ENCODE results near the gene SLC26A2.

DNA sequence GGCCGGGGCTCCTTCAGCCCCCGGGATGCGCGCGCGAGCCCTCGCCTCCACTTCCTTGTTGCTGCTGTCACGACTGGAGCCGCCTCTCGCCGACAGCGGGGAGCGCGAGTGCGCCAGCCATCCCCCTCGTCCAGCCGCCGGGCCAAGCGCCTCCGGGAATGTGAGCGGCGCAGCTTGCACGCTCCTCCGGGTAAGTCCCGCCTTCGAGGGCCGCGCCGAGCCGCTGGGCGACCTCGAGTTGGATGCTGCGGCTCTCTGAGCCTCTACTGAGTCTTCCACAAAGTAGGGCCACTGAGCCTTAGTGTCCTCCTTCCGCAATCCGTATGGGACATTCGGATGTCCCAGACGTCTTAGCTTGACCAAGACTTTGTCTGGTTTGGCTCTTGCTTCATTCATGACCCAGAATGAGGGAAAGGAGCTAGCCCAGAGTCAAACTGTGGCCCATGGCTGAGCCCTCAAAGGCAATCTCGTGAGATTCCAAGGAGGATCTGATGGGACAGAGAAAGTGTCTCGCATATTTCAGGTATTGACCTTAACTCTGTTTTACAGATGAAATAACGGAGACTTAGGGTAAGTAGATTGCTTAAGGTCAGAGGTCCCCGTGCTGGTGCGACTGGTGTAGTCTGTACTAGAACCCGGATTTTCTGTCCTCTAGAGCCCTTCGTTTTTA is 40.6 kb downstream of the SLC26A2 start:
- TF ChIP-seq, protein P1, sequence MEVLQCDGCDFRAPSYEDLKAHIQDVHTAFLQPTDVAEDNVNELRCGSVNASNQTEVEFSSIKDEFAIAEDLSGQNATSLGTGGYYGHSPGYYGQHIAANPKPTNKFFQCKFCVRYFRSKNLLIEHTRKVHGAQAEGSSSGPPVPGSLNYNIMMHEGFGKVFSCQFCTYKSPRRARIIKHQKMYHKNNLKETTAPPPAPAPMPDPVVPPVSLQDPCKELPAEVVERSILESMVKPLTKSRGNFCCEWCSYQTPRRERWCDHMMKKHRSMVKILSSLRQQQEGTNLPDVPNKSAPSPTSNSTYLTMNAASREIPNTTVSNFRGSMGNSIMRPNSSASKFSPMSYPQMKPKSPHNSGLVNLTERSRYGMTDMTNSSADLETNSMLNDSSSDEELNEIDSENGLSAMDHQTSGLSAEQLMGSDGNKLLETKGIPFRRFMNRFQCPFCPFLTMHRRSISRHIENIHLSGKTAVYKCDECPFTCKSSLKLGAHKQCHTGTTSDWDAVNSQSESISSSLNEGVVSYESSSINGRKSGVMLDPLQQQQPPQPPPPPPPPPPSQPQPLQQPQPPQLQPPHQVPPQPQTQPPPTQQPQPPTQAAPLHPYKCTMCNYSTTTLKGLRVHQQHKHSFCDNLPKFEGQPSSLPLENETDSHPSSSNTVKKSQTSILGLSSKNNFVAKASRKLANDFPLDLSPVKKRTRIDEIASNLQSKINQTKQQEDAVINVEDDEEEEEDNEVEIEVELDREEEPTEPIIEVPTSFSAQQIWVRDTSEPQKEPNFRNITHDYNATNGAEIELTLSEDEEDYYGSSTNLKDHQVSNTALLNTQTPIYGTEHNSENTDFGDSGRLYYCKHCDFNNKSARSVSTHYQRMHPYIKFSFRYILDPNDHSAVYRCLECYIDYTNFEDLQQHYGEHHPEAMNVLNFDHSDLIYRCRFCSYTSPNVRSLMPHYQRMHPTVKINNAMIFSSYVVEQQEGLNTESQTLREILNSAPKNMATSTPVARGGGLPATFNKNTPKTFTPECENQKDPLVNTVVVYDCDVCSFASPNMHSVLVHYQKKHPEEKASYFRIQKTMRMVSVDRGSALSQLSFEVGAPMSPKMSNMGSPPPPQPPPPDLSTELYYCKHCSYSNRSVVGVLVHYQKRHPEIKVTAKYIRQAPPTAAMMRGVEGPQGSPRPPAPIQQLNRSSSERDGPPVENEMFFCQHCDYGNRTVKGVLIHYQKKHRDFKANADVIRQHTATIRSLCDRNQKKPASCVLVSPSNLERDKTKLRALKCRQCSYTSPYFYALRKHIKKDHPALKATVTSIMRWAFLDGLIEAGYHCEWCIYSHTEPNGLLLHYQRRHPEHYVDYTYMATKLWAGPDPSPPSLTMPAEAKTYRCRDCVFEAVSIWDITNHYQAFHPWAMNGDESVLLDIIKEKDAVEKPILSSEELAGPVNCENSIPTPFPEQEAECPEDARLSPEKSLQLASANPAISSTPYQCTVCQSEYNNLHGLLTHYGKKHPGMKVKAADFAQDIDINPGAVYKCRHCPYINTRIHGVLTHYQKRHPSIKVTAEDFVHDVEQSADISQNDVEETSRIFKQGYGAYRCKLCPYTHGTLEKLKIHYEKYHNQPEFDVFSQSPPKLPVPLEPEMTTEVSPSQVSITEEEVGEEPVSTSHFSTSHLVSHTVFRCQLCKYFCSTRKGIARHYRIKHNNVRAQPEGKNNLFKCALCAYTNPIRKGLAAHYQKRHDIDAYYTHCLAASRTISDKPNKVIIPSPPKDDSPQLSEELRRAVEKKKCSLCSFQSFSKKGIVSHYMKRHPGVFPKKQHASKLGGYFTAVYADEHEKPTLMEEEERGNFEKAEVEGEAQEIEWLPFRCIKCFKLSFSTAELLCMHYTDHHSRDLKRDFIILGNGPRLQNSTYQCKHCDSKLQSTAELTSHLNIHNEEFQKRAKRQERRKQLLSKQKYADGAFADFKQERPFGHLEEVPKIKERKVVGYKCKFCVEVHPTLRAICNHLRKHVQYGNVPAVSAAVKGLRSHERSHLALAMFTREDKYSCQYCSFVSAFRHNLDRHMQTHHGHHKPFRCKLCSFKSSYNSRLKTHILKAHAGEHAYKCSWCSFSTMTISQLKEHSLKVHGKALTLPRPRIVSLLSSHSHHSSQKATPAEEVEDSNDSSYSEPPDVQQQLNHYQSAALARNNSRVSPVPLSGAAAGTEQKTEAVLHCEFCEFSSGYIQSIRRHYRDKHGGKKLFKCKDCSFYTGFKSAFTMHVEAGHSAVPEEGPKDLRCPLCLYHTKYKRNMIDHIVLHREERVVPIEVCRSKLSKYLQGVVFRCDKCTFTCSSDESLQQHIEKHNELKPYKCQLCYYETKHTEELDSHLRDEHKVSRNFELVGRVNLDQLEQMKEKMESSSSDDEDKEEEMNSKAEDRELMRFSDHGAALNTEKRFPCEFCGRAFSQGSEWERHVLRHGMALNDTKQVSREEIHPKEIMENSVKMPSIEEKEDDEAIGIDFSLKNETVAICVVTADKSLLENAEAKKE (CRISPR knock-in tag; IDR thresholded peaks at IDR 0.05): no peak
- TF ChIP-seq, protein P2, sequence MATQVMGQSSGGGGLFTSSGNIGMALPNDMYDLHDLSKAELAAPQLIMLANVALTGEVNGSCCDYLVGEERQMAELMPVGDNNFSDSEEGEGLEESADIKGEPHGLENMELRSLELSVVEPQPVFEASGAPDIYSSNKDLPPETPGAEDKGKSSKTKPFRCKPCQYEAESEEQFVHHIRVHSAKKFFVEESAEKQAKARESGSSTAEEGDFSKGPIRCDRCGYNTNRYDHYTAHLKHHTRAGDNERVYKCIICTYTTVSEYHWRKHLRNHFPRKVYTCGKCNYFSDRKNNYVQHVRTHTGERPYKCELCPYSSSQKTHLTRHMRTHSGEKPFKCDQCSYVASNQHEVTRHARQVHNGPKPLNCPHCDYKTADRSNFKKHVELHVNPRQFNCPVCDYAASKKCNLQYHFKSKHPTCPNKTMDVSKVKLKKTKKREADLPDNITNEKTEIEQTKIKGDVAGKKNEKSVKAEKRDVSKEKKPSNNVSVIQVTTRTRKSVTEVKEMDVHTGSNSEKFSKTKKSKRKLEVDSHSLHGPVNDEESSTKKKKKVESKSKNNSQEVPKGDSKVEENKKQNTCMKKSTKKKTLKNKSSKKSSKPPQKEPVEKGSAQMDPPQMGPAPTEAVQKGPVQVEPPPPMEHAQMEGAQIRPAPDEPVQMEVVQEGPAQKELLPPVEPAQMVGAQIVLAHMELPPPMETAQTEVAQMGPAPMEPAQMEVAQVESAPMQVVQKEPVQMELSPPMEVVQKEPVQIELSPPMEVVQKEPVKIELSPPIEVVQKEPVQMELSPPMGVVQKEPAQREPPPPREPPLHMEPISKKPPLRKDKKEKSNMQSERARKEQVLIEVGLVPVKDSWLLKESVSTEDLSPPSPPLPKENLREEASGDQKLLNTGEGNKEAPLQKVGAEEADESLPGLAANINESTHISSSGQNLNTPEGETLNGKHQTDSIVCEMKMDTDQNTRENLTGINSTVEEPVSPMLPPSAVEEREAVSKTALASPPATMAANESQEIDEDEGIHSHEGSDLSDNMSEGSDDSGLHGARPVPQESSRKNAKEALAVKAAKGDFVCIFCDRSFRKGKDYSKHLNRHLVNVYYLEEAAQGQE (IDR thresholded peaks at IDR 0.05; ENCODE audit: unreplicated experiment): no peak
- TF ChIP-seq, protein P3, sequence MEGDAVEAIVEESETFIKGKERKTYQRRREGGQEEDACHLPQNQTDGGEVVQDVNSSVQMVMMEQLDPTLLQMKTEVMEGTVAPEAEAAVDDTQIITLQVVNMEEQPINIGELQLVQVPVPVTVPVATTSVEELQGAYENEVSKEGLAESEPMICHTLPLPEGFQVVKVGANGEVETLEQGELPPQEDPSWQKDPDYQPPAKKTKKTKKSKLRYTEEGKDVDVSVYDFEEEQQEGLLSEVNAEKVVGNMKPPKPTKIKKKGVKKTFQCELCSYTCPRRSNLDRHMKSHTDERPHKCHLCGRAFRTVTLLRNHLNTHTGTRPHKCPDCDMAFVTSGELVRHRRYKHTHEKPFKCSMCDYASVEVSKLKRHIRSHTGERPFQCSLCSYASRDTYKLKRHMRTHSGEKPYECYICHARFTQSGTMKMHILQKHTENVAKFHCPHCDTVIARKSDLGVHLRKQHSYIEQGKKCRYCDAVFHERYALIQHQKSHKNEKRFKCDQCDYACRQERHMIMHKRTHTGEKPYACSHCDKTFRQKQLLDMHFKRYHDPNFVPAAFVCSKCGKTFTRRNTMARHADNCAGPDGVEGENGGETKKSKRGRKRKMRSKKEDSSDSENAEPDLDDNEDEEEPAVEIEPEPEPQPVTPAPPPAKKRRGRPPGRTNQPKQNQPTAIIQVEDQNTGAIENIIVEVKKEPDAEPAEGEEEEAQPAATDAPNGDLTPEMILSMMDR (conservative IDR thresholded peaks at IDR 0.05; ENCODE audit: low read depth in 2 of 2): no peak
- TF ChIP-seq EZH2 (IDR thresholded peaks at IDR 0.05; ENCODE audit: low read depth, unreplicated experiment) (no peak), CREB1 (CRISPR knock-in tag; IDR thresholded peaks at IDR 0.05; ENCODE audit: low read depth) (no peak), EZH2phosphoT487 (IDR thresholded peaks at IDR 0.05; ENCODE audit: unreplicated experiment) (no peak)
- TF ChIP-seq, protein P4, sequence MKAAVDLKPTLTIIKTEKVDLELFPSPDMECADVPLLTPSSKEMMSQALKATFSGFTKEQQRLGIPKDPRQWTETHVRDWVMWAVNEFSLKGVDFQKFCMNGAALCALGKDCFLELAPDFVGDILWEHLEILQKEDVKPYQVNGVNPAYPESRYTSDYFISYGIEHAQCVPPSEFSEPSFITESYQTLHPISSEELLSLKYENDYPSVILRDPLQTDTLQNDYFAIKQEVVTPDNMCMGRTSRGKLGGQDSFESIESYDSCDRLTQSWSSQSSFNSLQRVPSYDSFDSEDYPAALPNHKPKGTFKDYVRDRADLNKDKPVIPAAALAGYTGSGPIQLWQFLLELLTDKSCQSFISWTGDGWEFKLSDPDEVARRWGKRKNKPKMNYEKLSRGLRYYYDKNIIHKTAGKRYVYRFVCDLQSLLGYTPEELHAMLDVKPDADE (IDR thresholded peaks at IDR 0.05): no peak

Measured in GM23338 (cell line).